Measurements from ENCODE around the gene PRCP. TPM values are rescaled to one million over a fixed set of nuclear protein-coding genes. Genes with fewer than 3 reads are reported as not detected.

Gene PRCP
- total and polyA plus RNA-seq, 8 donors: 7.9 to 37.8 (median 21.2) TPM

GRCh38 chr11:82865841-82866240 is 34.4 kb downstream of the PRCP start:
- Histone ChIP-seq H3K27ac (no peak overlapping the region), H3K4me1 (peaks cover 0 to 7% (median 4%) of the 10 kb centered on the region in 3 donors), H3K4me3 (no peak overlapping the region), H3K9me3 (no peaks in the 10 kb centered on the region), H3K36me3 (no peaks in the 10 kb centered on the region), H3K27me3 (no peaks in the 10 kb centered on the region)
- intact Hi-C loops (cut with DNase I): loop anchor here in 1 of 3 donors (10.0 kb wide), 1 partner anchor 141 kb away; no protein-coding TSS in a partner anchor
- WGBS, 2 donors: 84 to 90% methylated on average over 2 of the region's 2 CpGs
- DNase-seq (no peak), ATAC-seq (no peak), FAIRE-seq (no peak)
- no peak for TF ChIP-seq CTCF (IDR thresholded peaks at IDR 0.05)

GRCh38 chr11:82864268-82864667 is 36.0 kb downstream of the PRCP start:
- intact Hi-C loops (cut with DNase I): loop anchor here in 1 of 3 donors (10.0 kb wide), 1 partner anchor 139 kb away; no protein-coding TSS in a partner anchor
- WGBS, 2 donors: 6 to 9% methylated on average over 5 of the region's 5 CpGs
- Histone ChIP-seq H3K27me3 (no peaks in the 10 kb centered on the region), H3K9me3 (no peaks in the 10 kb centered on the region), H3K36me3 (no peaks in the 10 kb centered on the region), H3K4me3 (no peak overlapping the region), H3K4me1 (peaks cover 0 to 7% (median 4%) of the 10 kb centered on the region in 3 donors), H3K27ac (no peak overlapping the region)
- no peak for FAIRE-seq
- ATAC-seq: peak; percentile 85 to 94 (median 92)
- DNase-seq: peak in 4 of 6 donors; percentile 17 to 48 (median 27)
- peak in 3 of 4 donors; percentile 33 to 38 (median 34) for TF ChIP-seq CTCF (IDR thresholded peaks at IDR 0.05)

GRCh38 chr11:82863209-82863608 is 37.0 kb downstream of the PRCP start:
- FAIRE-seq (no peak), DNase-seq (no peak), ATAC-seq (no peak)
- Histone ChIP-seq H3K4me3 (no peak overlapping the region), H3K27me3 (no peaks in the 10 kb centered on the region), H3K36me3 (no peaks in the 10 kb centered on the region), H3K9me3 (no peaks in the 10 kb centered on the region), H3K4me1 (peaks cover 0 to 7% (median 4%) of the 10 kb centered on the region in 3 donors), H3K27ac (no peak overlapping the region)
- 93 to 99% methylated on average over 2 of the region's 2 CpGs for WGBS, 2 donors
- intact Hi-C loops (cut with DNase I): loop anchor here in 1 of 3 donors (10.0 kb wide), 1 partner anchor 138 kb away; no protein-coding TSS in a partner anchor
- TF ChIP-seq CTCF (IDR thresholded peaks at IDR 0.05): no peak

GRCh38 chr11:82862379-82862778 is 37.9 kb downstream of the PRCP start:
- Histone ChIP-seq H3K4me1 (peaks cover 0 to 7% (median 4%) of the 10 kb centered on the region in 3 donors), H3K27ac (no peak overlapping the region), H3K36me3 (no peaks in the 10 kb centered on the region), H3K9me3 (no peaks in the 10 kb centered on the region), H3K4me3 (no peak overlapping the region), H3K27me3 (no peaks in the 10 kb centered on the region)
- TF ChIP-seq CTCF (IDR thresholded peaks at IDR 0.05): no peak
- intact Hi-C loops (cut with DNase I): loop anchor here in 1 of 3 donors (10.0 kb wide), 1 partner anchor 138 kb away; no protein-coding TSS in a partner anchor
- 58 to 85% methylated on average over 2 of the region's 2 CpGs for WGBS, 2 donors
- no peak for FAIRE-seq
- no peak for DNase-seq
- ATAC-seq: no peak

GRCh38 chr11:82859750-82860149 is 40.5 kb downstream of the PRCP start:
- FAIRE-seq: peak; percentile 37
- no peaks in the 10 kb centered on the region for H3K9me3 ChIP-seq
- no peaks in the 10 kb centered on the region for H3K27me3 ChIP-seq
- TF ChIP-seq CTCF (IDR thresholded peaks at IDR 0.05): no peak
- 57 to 58% methylated on average over 2 of the region's 2 CpGs for WGBS, 2 donors
- H3K4me3 ChIP-seq: no peak overlapping the region
- no peak for ATAC-seq
- no peaks in the 10 kb centered on the region for H3K36me3 ChIP-seq
- no peak overlapping the region for H3K27ac ChIP-seq
- peaks cover 0 to 7% (median 4%) of the 10 kb centered on the region in 3 donors for H3K4me1 ChIP-seq
- DNase-seq: no peak
- intact Hi-C loops (cut with DNase I): loop anchor here in 2 of 3 donors (10.0 kb wide), 1 partner anchor 135 kb away; no protein-coding TSS in a partner anchor

Measured in pancreas (tissue), 10 donors.